T-helper 22 cell (primary cell): ENCODE results near the gene KIF9.
"Not testable (repeated sequence)": the region's sequence is repeated elsewhere in the genome, so short reads cannot be mapped to it uniquely, and the experiment has no call there.

Source experiments
- DNase-seq: peaks from one replicate; pipeline ENCODE4 v3.0.0-alpha.2; 2020; ENCODE audit warnings: low read depth

The KIF9 gene

GRCh38 chr3:47294392-47294791 lies 11.8 kb upstream of the KIF9 start:
- no peak for DNase-seq

GRCh38 chr3:47293822-47294221 lies 11.2 kb upstream of the KIF9 start:
- no peak for DNase-seq

GRCh38 chr3:47291754-47292420 lies 9.3 kb upstream of the KIF9 start:
- DNase-seq: not testable (repeated sequence)

DNA sequence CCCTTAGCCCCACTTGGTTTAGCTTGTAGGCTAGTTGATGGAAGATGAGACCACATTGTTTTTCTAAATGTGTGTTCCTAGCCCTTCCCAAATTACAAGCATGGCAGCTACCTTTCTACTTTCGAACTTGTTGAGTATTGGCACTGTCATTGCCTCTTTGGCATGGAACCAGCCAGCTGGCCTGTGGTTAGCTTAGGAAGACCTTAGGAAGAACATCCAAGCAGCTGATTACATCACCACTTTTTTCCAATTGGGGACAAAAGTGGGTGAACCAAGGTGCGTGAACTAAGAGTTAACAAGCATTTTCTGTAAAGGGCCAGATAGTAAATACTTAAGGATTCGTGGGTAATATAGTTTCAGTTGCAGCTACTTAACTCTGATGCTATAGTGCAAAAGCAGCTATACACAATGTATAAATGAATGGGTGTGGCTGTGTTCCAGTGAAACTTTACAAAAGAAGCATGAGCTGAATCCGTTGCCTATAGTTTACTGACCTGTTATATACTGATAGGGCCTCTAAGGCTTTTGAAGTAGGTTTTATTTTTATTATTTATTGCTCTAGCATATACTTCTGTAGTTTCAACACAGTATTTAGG lies 8.7 kb upstream of the KIF9 start:
- no peak for DNase-seq

GRCh38 chr3:47288966-47289910 lies 6.6 kb upstream of the KIF9 start:
- DNase-seq: no peak

DNA sequence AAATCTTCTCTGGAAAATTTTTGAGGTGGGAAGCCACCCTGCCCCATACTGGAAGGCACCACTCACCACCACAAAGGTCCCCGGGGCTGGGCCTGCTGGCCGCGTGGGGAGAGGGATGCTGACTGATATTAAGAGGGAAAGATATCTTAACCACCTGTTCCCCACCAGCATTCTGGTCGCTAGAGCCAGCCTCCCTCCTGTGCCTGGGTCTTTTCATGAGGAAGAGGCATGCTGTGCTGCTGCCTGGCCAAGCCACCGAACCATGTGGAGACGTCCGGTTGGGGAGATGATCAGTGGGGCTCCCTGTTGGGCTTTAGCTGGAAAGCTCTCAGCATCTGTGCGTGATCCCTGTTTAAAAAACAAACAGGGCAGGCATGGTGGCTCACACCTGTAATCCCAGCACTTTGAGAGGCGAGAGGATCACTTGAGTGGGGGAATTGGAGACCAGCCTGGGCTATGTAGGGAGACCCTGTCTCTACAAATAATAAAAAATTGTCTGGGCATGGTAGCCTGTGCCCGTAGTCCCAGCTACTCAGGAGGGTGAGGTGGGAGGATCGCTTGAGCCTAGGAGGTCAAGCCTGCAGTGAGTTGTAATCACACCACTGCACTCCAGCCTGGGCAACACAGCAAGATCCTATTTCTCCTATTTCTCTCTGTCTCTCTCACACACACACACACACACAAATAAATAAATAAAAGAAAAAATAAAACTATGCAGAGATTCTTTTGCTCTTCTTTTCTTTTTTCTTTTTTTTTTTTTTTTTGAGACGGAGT lies 1.2 kb upstream of the KIF9 start:
- no peak for DNase-seq

DNA sequence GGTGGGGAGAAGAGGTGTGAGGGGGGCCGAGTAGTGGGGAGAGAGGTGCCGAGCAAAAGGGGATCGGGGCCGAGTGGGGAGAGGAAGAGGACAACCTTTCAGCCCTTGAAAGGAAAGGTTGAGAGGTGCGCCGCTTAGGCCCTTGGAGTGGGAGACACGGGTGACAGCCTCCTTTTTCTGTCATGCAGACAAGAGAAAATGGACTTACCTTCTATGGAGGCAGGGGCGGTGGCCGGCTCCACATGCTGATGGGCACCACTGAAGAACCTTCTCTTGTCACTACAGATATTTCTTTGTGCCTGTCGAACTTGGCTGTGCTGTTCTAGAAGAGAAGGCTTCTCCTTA lies 566 bp upstream of the KIF9 start:
- no peak for DNase-seq

- no peak for DNase-seq
Observed at GRCh38 chr3:47280519-47280918, 2.1 kb downstream of the KIF9 start.

DNA sequence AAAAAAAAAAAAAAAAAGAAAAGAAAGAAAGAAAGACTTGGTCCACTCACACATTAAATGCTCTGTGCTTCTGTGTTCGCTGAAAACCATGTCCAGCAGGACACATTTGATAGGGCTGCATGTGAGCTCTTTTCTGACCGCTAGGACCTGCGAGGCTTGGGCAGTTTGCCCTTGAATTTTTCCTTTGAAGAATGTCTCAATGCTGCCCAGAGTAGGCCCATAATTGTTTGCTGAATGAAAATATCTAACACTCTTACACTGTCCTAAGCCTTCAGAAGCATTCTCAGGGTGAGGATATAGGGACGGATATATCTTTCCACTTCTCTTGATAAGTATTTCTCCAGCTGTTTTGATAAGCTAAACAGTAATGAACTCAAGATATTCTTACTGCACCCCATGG lies 6.0 kb downstream of the KIF9 start:
- DNase-seq: no peak

DNA sequence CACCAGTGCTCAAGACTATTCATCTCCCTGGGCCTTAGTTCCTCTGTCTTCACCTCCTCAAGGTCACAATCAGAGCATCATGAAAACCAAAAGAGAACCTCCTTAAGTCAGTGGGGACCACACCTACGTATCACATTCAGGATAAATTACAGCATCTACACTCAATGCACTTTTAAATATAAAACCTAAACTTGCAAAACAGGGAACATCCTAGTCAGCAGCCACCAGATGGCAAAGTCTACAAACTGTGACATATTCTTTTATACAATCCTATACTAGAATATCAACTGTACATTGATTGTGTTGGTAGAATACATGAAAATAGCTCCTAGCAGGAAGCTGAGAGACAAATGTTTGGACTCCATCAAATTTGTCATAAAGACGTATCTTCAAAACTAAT lies 7.9 kb downstream of the KIF9 start:
- no peak for DNase-seq

DNA sequence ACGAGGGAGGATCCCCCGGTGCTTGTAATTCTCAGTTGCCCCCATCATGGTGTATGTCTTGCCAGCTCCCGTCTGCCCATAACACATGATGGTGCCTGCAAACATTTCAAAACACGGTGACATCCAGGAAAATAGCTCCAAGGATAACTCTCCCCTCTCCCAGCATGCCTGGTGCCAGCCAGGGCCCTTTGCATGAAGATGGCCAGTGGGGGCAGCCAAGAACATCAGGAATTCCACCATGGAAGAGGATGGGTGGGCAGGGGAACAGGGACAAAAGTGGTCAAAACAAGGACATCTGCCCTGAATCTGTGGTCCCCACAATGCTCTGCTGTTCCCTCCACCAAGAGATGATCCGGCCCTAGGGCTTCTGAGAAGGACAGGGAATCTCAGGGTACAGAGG lies 9.0 kb downstream of the KIF9 start:
- no peak for DNase-seq

DNA sequence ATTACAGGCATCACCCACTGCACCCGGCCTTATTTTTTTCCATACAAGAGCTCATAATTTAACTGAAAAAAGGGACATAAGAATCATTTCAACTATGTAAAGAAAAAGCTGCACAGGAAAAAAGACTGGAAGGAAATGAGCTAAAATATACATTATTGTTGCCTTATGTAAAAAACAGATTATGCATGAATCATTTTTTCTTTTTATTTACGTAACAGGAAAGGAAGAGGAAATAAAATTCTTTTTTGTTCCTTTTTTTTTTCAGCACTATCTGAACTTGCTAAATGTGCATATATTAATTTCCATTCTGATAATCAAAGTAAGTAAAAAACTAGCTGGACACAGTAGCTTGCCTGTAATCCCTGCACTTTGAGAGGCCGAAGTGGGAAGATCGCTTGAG lies 12.1 kb downstream of the KIF9 start:
- no peak for DNase-seq

DNA sequence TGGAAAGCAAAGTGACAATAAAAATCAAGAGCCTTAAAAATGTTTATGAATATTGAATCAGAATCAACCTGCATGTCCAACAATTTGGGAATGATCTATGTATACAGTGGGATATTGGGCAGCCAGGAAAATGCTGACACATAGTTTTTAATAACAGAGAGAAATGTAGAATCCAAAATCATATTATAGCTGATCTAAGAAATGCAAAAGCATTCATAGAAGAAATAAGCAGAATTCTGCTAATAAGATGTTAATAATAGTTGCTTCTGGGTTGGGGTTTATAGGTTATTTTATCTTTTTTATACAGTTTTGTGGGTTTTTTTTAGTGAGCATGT lies 15.1 kb downstream of the KIF9 start:
- DNase-seq: no peak

DNA sequence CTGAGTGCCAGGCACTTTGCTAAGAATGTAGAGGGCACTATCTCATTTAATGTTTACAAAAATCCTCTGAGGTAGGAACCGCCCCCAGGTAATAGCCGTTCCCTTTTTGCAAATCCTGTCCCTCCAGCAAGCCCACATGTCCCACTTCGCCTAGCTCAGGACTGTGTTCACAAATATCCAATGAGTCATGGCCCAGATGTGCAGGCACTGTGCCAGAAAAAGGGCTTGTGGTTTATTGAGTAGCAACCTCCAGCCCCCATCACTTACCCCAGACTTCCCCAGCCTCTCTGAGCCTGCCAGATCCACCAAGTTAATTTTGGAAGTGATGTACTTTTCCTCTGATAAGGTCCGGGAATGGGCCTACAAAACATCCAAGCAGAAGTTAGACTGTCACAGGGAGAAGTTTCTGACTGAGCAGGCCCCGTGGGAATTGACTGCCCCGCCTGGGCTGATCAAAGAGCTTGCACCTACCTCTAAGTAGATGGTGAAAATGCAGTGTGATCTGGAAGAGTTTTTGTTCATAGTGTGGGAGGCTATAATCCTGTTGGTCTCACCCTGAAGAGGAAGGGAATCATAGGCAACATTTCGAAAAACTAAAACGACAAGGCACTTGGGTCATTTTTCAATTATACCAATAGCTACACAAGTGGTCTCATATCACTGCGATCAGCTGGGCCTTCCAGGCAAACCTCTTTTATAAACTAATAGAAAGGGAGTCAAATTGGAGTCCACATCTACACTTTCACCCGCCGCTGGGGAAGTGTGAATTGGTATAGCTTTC lies 15.7 kb downstream of the KIF9 start:
- DNase-seq: no peak

GRCh38 chr3:47265725-47266428 lies 16.7 kb downstream of the KIF9 start:
- no peak for DNase-seq

DNA sequence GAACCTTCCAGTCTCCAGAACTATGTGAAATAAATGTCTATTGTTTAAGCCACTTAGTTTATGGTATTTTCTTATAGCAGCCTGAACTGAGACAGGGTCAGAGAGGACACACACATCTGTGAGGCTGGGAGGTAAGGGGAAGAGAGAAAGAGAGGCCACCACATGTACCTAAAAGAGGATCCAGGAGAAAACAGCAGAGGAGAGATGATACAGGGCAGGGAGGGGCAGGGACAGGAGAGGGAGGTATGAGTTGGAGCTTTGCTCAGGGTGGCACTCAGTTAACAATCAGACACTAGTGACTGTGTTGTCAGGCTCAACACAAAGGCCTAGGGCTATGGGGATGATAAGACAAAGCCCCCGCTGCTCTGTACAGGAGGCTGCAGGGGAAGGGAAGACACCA lies 17.6 kb downstream of the KIF9 start:
- DNase-seq: no peak

DNA sequence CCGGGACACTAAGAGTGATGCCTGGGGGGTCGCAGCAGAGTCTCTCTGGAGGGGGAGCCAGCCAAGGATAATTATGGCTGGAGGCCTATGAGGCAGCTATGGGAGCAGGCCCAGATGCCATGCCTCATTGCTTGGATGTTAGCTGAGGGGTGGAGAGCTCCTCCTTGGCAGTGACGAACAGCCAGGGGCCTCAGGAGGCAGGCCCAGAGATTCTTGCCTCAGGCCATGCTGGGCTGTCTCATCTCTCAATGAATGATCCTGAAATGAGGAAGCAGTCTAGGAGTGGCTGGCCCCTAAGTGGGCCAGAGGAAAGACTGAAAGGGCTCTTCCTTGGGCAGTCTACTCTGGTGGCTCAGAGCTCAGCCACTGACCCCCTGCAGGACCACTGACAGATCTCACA lies 21.3 kb downstream of the KIF9 start:
- no peak for DNase-seq

DNA sequence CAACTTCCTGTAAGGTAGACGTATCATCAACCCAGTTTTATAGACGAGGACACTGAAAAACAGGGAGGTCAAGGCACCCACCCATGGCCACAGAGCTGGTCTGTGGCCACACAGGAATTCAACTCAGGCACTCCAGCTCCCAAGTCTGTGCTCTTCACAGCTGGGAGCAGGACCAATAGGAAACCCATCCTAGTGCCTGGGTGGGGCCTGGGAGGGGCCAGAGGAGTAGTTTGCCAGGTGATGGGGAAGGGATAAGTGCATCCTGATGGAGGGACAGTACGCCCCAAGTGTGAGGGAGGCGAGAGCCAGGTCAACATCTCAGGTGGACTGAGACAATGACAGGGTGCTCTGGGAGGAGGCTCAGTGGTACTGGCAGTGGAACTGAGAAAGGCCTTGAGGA lies 22.0 kb downstream of the KIF9 start:
- no peak for DNase-seq

DNA sequence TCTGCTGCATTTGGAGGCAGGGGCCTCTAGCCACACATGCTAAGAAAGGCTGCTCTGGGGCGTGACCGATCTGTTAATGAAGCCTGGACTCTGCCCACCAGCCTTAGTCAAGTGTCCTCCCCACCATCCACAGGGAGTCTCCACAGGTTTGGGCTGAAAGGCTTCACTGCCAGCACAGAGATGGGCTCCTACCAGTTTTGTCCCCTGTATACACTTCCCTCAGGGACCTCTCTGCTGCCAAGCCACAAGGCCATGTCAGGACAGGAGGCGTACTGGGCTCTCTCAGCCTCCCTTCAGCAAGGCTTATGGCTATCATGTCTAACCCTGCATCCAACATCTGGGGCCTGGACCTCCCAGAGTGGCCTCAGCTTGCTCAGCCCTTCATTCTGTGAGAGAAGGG lies 23.5 kb downstream of the KIF9 start:
- no peak for DNase-seq

DNA sequence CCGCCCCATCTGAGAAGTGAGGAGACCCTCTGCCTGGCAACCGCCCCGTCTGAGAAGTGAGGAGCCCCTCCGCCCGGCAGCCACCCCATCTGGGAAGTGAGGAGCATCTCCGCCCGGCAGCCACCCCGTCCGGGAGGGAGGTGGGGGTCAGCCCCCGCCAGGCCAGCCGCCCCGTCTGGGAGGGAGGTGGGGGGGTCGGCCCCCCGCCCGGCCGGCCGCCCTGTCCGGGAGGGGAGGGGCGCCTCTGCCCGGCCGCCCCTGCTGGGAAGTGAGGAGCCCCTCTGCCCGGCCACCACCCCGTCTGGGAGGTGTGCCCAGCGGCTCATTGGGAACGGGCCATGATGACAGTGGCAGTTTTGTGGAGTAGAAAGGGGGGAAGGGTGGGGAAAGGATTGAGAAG lies 26.3 kb downstream of the KIF9 start:
- not testable (repeated sequence) for DNase-seq

DNA sequence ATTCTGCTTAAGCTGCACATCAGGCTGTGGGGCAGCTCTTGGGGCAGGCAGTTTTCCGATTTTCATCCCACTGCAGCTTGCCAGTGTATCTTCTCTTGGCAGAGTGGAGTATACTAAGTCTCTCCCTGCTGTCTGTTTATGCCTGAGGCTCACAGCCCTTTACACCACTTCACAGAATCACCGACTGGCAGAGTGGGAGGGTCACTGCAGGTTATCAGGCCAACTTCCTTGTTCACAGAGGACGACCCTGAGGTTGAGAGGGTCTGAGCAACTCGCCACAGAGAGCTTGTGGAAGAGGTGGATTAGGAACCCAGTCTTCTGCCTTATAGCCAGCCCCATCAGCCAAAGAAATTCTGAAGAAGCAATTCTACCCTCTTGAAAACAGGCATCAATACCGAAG lies 30.9 kb downstream of the KIF9 start:
- DNase-seq: no peak
